ENCODE data around the gene LMO1.

Gene LMO1

GRCh38 chr11:8288166-8288772 lies 24.6 kb upstream of the LMO1 start:
- DNase-seq: no peak

GRCh38 chr11:8287703-8288102 lies 24.0 kb upstream of the LMO1 start:
- no peak for DNase-seq

GRCh38 chr11:8287297-8287696 lies 23.6 kb upstream of the LMO1 start:
- no peak for DNase-seq

GRCh38 chr11:8286886-8287285 lies 23.2 kb upstream of the LMO1 start:
- DNase-seq: no peak

GRCh38 chr11:8285796-8286195 lies 22.1 kb upstream of the LMO1 start:
- DNase-seq: no peak

- no peak for DNase-seq
These were observed 21.6 kb upstream of the LMO1 start for GRCh38 chr11:8285228-8285627.

GRCh38 chr11:8283465-8284230 lies 20.0 kb upstream of the LMO1 start:
- DNase-seq: no peak

GRCh38 chr11:8283100-8283464 lies 19.4 kb upstream of the LMO1 start:
- no peak for DNase-seq

- DNase-seq: no peak
These were observed 19.0 kb upstream of the LMO1 start for GRCh38 chr11:8282631-8283030.

- no peak for DNase-seq
These were observed 17.6 kb upstream of the LMO1 start for GRCh38 chr11:8281266-8281665.

- no peak for DNase-seq
These were observed 14.0 kb upstream of the LMO1 start for GRCh38 chr11:8277691-8278090.

GRCh38 chr11:8276528-8276927 lies 12.8 kb upstream of the LMO1 start:
- DNase-seq: no peak

- DNase-seq: no peak
These were observed 9.6 kb upstream of the LMO1 start for GRCh38 chr11:8273287-8273686.

GRCh38 chr11:8271106-8271886 lies 7.6 kb upstream of the LMO1 start:
- DNase-seq: no peak

GRCh38 chr11:8269636-8270035 lies 6.0 kb upstream of the LMO1 start:
- no peak for DNase-seq

GRCh38 chr11:8268530-8269400 lies 5.1 kb upstream of the LMO1 start:
- no peak for DNase-seq

GRCh38 chr11:8267831-8268529 lies 4.3 kb upstream of the LMO1 start:
- DNase-seq: peak; percentile 24 to 52

- no peak for DNase-seq
These were observed 3.6 kb upstream of the LMO1 start for GRCh38 chr11:8267280-8267679.

GRCh38 chr11:8266246-8267241 lies 2.9 kb upstream of the LMO1 start:
- DNase-seq: peak in 1 of 2 experiments; percentile 13

- peak in 1 of 2 experiments; percentile 17 for DNase-seq
These were observed 2.1 kb upstream of the LMO1 start for GRCh38 chr11:8265681-8266241.

Data from activated T-cell treated with anti-CD3 and anti-CD28 coated beads, Interleukin-2, amount 50 U/mL, for 48 hours (primary cell).